Cerebellar cortex (tissue), 1 donor: Measurements from ENCODE around the gene HBE1.

Source experiments
- DNase-seq: peaks from one replicate; pipeline ENCODE4 v3.0.0-alpha.2; 2015; ENCODE audit warnings: low spot score

Gene HBE1

DNA sequence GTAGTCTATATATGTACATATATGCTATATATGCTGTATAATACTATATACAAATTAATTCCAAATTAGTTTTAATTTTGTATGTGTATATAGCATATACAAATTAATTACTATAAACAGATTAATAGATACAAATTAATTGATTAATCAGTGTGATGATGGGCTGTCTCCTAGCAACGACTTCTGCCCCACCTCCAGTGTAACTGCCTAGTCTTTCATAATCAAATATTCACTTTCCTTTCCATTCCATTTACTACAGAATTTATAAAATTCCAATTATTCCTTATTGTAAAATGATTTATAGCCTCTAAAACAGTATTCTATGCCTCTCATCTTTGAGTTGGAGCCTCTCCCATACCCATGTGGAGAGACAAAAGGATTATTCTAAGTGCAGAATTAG is 36.4 kb downstream of the HBE1 start:
- DNase-seq: no peak

DNA sequence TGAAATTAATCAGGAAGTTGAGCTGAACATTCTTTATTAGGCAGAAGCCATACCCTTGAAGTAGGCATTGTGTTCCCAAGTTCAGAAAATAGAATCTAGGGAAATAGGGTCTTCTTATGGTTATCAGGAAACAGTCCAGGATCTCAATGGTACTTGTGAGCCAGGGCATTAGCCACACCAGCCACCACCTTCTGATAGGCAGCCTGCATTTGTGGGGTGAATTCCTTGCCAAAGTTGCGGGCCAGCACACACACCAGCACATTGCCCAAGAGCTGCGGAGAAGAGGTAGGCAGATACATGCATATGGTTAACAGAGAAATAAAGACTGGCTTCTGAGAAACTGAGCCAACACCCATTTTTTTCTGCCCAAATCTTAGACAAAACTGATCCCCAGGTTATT is 36.9 kb downstream of the HBE1 start:
- no peak for DNase-seq

DNA sequence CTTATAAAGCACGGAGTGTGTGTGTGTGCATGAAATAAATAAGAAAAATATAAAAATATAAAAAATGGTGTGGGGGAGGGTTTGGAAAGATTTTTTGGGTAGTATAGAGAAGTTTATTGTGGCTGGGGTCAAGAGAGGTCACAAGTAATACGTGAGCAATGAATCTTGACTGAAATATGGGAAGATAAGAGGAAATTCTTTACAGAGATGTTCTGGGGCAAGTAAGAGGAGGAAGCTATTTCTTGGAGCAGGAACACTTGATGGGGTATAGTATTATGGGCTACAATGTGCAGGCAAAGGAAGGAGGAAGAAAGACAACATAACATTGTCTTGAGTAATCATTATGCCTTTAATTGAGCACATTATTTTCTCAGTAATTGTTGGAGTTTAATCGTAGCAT is 37.6 kb downstream of the HBE1 start:
- DNase-seq: no peak

DNA sequence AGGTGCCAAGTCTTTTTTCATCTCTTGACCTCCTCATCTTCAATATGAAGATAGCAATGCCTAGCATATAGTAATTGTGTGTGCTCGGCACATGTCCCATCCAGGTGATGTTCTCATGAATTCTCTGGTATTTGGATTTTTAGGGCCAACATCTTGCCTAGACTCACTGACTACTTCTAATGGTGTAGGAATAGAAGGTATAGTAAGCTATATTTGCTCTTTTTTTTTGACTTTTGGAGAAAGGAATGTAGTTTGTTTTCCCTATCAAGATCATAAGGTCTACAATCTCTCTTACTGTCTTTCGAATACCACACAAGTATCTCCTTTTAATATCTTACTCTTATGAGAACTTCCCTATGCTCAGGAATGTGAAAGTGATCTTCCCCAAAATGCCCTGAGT is 38.6 kb downstream of the HBE1 start:
- no peak for DNase-seq

GRCh38 chr11:5230266-5230665 is 39.5 kb downstream of the HBE1 start:
- DNase-seq: no peak

DNA sequence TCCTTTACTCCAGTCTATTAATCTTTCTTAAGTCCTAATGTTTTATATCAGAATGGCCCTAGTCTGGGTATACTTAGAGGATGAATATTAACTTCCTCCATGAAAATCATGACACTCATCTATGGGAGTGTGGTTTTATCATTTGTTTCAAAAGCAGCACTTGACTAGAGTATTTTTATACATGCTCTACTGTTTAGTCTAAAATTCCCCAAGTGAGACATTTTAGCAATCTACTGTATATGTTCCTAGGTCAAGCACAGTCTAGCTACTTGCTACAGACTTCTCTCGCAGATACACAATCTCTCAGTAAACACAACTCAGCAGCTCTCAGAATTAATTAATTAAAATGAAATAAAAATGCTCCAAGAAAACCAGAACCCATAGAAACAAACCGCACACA is 39.9 kb downstream of the HBE1 start:
- no peak for DNase-seq

GRCh38 chr11:5229356-5229755 is 40.4 kb downstream of the HBE1 start:
- no peak for DNase-seq

GRCh38 chr11:5228124-5228523 is 41.6 kb downstream of the HBE1 start:
- no peak for DNase-seq

DNA sequence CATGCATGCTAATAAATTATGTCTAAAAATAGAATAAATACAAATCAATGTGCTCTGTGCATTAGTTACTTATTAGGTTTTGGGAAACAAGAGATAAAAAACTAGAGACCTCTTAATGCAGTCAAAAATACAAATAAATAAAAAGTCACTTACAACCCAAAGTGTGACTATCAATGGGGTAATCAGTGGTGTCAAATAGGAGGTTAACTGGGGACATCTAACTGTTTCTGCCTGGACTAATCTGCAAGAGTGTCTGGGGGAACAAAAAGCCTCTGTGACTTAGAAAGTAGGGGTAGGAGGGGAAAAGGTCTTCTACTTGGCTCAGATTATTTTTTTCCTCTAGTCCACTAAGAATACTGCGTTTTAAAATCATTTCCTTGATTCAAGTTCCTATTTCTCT is 42.1 kb downstream of the HBE1 start:
- no peak for DNase-seq

DNA sequence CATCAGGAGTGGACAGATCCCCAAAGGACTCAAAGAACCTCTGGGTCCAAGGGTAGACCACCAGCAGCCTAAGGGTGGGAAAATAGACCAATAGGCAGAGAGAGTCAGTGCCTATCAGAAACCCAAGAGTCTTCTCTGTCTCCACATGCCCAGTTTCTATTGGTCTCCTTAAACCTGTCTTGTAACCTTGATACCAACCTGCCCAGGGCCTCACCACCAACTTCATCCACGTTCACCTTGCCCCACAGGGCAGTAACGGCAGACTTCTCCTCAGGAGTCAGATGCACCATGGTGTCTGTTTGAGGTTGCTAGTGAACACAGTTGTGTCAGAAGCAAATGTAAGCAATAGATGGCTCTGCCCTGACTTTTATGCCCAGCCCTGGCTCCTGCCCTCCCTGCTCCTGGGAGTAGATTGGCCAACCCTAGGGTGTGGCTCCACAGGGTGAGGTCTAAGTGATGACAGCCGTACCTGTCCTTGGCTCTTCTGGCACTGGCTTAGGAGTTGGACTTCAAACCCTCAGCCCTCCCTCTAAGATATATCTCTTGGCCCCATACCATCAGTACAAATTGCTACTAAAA is 42.9 kb downstream of the HBE1 start, which contains the start of gene HBB:
TSS of gene HBB (minus strand) at position 340 of the 579 bp plus-strand sequence. CDS start at position 290, 50 bp downstream.
- DNase-seq: no peak

DNA sequence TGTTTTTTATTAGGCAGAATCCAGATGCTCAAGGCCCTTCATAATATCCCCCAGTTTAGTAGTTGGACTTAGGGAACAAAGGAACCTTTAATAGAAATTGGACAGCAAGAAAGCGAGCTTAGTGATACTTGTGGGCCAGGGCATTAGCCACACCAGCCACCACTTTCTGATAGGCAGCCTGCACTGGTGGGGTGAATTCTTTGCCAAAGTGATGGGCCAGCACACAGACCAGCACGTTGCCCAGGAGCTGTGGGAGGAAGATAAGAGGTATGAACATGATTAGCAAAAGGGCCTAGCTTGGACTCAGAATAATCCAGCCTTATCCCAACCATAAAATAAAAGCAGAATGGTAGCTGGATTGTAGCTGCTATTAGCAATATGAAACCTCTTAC is 44.3 kb downstream of the HBE1 start:
- no peak for DNase-seq

DNA sequence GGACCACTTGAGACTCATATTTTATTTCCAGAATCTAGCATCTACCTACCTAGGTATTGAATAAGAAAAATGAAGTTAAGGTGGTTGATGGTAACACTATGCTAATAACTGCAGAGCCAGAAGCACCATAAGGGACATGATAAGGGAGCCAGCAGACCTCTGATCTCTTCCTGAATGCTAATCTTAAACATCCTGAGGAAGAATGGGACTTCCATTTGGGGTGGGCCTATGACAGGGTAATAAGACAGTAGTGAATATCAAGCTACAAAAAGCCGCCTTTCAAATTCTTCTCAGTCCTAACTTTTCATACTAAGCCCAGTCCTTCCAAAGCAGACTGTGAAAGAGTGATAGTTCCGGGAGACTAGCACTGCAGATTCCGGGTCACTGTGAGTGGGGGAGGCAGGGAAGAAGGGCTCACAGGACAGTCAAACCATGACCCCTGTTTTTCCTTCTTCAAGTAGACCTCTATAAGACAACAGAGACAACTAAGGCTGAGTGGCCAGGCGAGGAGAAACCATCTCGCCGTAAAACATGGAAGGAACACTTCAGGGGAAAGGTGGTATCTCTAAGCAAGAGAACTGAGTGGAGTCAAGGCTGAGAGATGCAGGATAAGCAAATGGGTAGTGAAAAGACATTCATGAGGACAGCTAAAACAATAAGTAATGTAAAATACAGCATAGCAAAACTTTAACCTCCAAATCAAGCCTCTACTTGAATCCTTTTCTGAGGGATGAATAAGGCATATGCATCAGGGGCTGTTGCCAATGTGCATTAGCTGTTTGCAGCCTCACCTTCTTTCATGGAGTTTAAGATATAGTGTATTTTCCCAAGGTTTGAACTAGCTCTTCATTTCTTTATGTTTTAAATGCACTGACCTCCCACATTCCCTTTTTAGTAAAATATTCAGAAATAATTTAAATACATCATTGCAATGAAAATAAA is 44.9 kb downstream of the HBE1 start:
- no peak for DNase-seq

DNA sequence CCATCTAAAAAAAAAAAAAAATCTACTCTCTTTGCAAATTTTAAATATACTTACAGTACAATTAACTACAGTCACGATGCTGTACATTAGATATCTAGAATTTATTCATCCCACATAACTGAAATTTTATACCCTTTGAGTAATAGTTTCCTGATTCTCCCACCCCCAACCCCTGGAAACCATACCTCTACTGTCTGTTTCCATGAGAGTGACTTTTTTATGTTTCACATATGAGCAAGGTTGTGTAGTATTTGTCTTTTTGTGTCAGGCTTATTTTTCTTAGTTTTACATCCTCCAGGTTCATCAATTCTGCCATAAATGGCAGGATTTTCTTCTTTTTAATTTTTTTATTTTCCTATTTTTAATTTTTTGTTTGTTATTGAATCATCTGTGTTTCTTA is 46.1 kb downstream of the HBE1 start:
- DNase-seq: no peak

DNA sequence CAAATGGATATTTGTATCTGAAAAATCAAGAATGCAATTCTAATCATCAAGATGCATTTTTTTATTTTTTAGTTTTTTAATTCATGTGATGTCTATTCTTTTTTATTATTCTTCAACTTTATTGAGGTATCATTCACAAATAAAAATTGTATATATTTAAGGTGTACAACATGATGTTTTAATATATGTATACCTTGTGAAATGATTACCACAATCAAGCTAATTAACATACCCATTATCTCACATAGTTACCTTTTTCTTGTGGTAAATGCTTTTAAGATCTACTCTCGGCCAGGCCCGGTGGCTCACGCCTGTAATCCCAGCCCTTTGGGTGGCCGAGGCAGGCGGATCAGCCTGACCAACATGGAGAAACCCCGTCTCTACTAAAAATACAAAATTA is 46.6 kb downstream of the HBE1 start:
- DNase-seq: no peak
